Fibroblast of lung (primary cell): ENCODE results near the gene PIAS1. TPM values are rescaled to one million over a fixed set of nuclear protein-coding genes. Genes with fewer than 3 reads are reported as not detected.

Experiments used
- DNase-seq, 2 donors: peaks; one replicate each; pipeline versions ENCODE4 v3.0.0 to v3.0.0-alpha.2; 2010; ENCODE audit warnings: low read depth in 2 of 2
- H2AFZ ChIP-seq: 2 replicates; pipeline ENCODE4 v1.5.1; 2012; ENCODE audit warnings: low read length, control low read depth, inconsistent platforms
- H3K27ac ChIP-seq: 2 replicates; pipeline ENCODE4 v1.5.1; 2011; ENCODE audit warnings: low read length, control low read depth; ENCODE audit not compliant: insufficient read depth
- H3K27me3 ChIP-seq: 2 replicates; pipeline ENCODE4 v1.5.1; 2011; ENCODE audit warnings: mild to moderate bottlenecking, low read length; ENCODE audit not compliant: control insufficient read depth, insufficient read depth
- H3K36me3 ChIP-seq: 2 replicates; pipeline ENCODE4 v1.5.1; 2011; ENCODE audit warnings: low read length; ENCODE audit not compliant: control insufficient read depth, insufficient read depth
- H3K4me1 ChIP-seq: 2 replicates; pipeline ENCODE4 v1.5.1; 2011; ENCODE audit warnings: low read length; ENCODE audit not compliant: control insufficient read depth, insufficient read depth; ENCODE audit errors: extremely low read depth
- H3K4me2 ChIP-seq: 2 replicates; pipeline ENCODE4 v1.5.1; 2011; ENCODE audit warnings: low read length, control low read depth; ENCODE audit not compliant: insufficient read depth; ENCODE audit errors: extremely low read depth
- H3K4me3 ChIP-seq, 4 experiments: fragments of 200-600 bp in 1 of 4; sonication (generic) in 1 of 4; replicated peaks in 1 of 4; 2 replicates each; pipeline ENCODE4 v1.5.1; 2011 to 2016; ENCODE audit warnings: low read length in 4 of 4, low read depth in 3 of 4, mild to moderate bottlenecking in 3 of 4, control low read depth in 2 of 4, inconsistent platforms in 1 of 4, mixed read lengths in 1 of 4; ENCODE audit not compliant: insufficient read depth in 1 of 4; ENCODE audit errors: control extremely low read depth in 1 of 4
- H3K79me2 ChIP-seq: 2 replicates; pipeline ENCODE4 v1.5.1; 2012; ENCODE audit warnings: mild to moderate bottlenecking, low read length, inconsistent platforms; ENCODE audit not compliant: control insufficient read depth, insufficient read depth
- H3K9ac ChIP-seq: 2 replicates; pipeline ENCODE4 v1.5.1; 2011; ENCODE audit warnings: mild to moderate bottlenecking, low read length, control low read depth; ENCODE audit not compliant: insufficient read depth
- H3K9me3 ChIP-seq: 2 replicates; pipeline ENCODE4 v1.5.1; 2012; ENCODE audit warnings: low read depth, low read length; ENCODE audit not compliant: control insufficient read depth, insufficient read depth
- H4K20me1 ChIP-seq: 2 replicates; pipeline ENCODE4 v1.5.1; 2011; ENCODE audit warnings: low read length; ENCODE audit not compliant: control insufficient read depth, insufficient read depth; ENCODE audit errors: extremely low read depth
- EZH2 ChIP-seq: IDR thresholded peaks from 2 replicates; pipeline ENCODE4 v1.5.1; 2012; ENCODE audit warnings: low read length, control low read depth, mild to moderate bottlenecking; ENCODE audit errors: missing control alignments
- polyA plus RNA-seq, 2 donors: library from polyadenylated mRNA; depleted of rRNA in 1 of 2; stranded (reverse) in 1 of 2; unstranded in 1 of 2; fragments of >200 nt; gene quantifications; 2 replicates each; pipeline ENCODE4 v1.2.1, GENCODE V29; 2011 to 2012; ENCODE audit warnings: missing spikeins in 1 of 2
- total RNA-seq: library from RNA; depleted of rRNA; stranded (reverse); fragments of >200 nt; gene quantifications from 2 replicates; pipeline ENCODE4 v1.2.1, GENCODE V29; 2014
- TF ChIP-seq, protein P1 (sequence below), 2 donors: IDR thresholded peaks in 1 of 2; conservative IDR thresholded peaks in 1 of 2; 1 replicate in 1 of 2; 2 replicates in 1 of 2; pipeline ENCODE4 v1.5.1; 2011 to 2012; ENCODE audit warnings: low read length in 2 of 2, control low read depth in 1 of 2, inconsistent platforms in 1 of 2, low read depth in 1 of 2, mild to moderate bottlenecking in 1 of 2

The PIAS1 gene
- total and polyA plus RNA-seq, 2 donors (not counting 1 experiment from before 2014, with no cell fraction given) = 17.0 to 35.1 TPM

DNA sequence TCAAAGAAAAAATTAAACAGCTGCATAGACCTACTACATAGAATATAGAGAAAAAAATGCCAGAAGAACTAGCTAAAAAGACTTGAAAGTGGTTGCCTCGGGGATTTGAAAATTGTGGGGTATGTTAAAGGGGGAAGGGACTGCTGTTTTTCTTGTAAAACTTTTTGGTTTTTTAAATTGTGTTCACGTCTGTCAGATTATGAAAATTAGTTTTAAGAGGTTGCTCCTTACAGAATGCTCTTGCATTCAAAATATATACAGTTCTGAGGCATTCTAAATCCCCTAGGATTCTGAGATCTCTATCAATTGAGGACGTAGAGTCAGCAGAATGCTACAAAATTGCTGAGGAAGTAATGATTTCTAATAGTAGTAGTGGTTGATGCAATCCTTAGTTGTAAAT lies 28.6 kb downstream of the PIAS1 start:
- H4K20me1 ChIP-seq = no peaks in the 10 kb centered on the region
- no peak overlapping the region for H3K4me2 ChIP-seq
- DNase-seq = no peak
- H3K4me3 ChIP-seq = no peak overlapping the region
- no peak overlapping the region for H3K9ac ChIP-seq
- H3K36me3 ChIP-seq = peaks cover 3% of the 10 kb centered on the region
- peaks cover 67% of the 10 kb centered on the region for H3K79me2 ChIP-seq
- H3K27ac ChIP-seq = no peak overlapping the region
- no peaks in the 10 kb centered on the region for H3K9me3 ChIP-seq
- H2AFZ ChIP-seq = no peak overlapping the region
- TF ChIP-seq, protein P1, sequence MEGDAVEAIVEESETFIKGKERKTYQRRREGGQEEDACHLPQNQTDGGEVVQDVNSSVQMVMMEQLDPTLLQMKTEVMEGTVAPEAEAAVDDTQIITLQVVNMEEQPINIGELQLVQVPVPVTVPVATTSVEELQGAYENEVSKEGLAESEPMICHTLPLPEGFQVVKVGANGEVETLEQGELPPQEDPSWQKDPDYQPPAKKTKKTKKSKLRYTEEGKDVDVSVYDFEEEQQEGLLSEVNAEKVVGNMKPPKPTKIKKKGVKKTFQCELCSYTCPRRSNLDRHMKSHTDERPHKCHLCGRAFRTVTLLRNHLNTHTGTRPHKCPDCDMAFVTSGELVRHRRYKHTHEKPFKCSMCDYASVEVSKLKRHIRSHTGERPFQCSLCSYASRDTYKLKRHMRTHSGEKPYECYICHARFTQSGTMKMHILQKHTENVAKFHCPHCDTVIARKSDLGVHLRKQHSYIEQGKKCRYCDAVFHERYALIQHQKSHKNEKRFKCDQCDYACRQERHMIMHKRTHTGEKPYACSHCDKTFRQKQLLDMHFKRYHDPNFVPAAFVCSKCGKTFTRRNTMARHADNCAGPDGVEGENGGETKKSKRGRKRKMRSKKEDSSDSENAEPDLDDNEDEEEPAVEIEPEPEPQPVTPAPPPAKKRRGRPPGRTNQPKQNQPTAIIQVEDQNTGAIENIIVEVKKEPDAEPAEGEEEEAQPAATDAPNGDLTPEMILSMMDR (conservative IDR thresholded peaks at IDR 0.05 in 1 of 2, IDR thresholded peaks at IDR 0.05 in 1 of 2; ENCODE audit: low read depth in 1 of 2, low read length in 2 of 2) = no peak
- TF ChIP-seq EZH2 = no peak
- H3K27me3 ChIP-seq = no peaks in the 10 kb centered on the region
- no peaks in the 10 kb centered on the region for H3K4me1 ChIP-seq

DNA sequence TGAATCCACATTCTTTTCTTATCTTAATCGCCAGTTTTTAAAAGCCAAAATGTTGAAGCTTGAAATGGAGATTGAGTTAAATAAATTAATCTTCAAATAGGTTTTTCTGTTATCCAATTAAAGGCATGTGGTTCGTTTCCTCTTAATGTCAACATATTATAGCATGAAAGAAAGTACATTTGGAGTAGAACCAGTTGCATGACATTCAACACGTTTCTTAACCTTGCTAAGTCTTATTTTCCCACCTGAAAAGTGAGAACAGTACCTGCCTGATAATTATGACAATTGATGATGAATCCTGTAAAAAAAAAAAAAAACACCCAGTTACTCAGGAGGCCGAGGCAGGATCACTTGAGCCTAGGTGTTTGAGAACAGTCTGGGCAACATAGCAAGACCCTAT lies 29.3 kb downstream of the PIAS1 start:
- Histone ChIP-seq H4K20me1 (no peaks in the 10 kb centered on the region), H2AFZ (no peak overlapping the region), H3K9me3 (no peaks in the 10 kb centered on the region), H3K79me2 (peaks cover 61% of the 10 kb centered on the region), H3K4me1 (no peaks in the 10 kb centered on the region), H3K27me3 (no peaks in the 10 kb centered on the region), H3K36me3 (peaks cover 3% of the 10 kb centered on the region), H3K4me2 (no peak overlapping the region), H3K9ac (no peak overlapping the region), H3K27ac (no peak overlapping the region), H3K4me3 (no peak overlapping the region)
- TF ChIP-seq, protein P1 (conservative IDR thresholded peaks at IDR 0.05 in 1 of 2, IDR thresholded peaks at IDR 0.05 in 1 of 2; ENCODE audit: low read depth in 1 of 2, low read length in 2 of 2) = no peak
- no peak for TF ChIP-seq EZH2
- DNase-seq = no peak

DNA sequence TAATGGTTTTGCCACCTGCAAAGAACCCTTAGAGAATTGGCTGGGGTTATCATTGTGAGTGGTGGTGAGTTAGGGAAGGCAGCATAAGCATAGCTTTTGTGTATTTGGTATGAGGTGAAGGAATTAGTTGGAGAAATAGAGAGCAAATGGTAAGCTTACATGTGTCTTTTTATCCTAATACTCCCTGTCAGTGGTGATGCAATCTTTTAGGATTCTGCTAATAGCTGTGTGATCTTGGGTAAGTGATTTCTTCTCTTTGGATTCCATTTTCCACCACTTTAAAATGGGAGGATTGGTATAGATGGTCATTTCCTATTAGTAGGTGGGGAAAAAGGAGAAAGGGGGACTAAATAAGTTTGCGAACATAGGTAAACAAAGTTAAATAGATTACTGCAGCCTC lies 30.9 kb downstream of the PIAS1 start:
- no peak overlapping the region for H3K4me3 ChIP-seq
- no peak overlapping the region for H3K4me2 ChIP-seq
- no peak overlapping the region for H3K27ac ChIP-seq
- no peaks in the 10 kb centered on the region for H3K27me3 ChIP-seq
- H2AFZ ChIP-seq = no peak overlapping the region
- H3K36me3 ChIP-seq = peaks cover 3% of the 10 kb centered on the region
- H3K79me2 ChIP-seq = peaks cover 56% of the 10 kb centered on the region
- H4K20me1 ChIP-seq = no peaks in the 10 kb centered on the region
- H3K4me1 ChIP-seq = no peaks in the 10 kb centered on the region
- no peak overlapping the region for H3K9ac ChIP-seq
- no peak for TF ChIP-seq EZH2
- TF ChIP-seq, protein P1 (conservative IDR thresholded peaks at IDR 0.05 in 1 of 2, IDR thresholded peaks at IDR 0.05 in 1 of 2; ENCODE audit: low read depth in 1 of 2, low read length in 2 of 2) = no peak
- no peaks in the 10 kb centered on the region for H3K9me3 ChIP-seq
- DNase-seq = peak in 1 of 2 donors; percentile 21
